Measurements from ENCODE around the gene TSACC.

- TF ChIP-seq ZBTB43 (CRISPR knock-in tag; IDR thresholded peaks at IDR 0.05) = no peak
- no peak for TF ChIP-seq MAFK (IDR thresholded peaks at IDR 0.05; ENCODE audit: low read length)
- TF ChIP-seq MAX (CRISPR knock-in tag; IDR thresholded peaks at IDR 0.05) = no peak
- TF ChIP-seq ZBTB5 (IDR thresholded peaks at IDR 0.05) = no peak
- TF ChIP-seq CTCF (IDR thresholded peaks at IDR 0.05 in 2 of 3, conservative IDR thresholded peaks at IDR 0.05 in 1 of 3; ENCODE audit: insufficient read depth in 2 of 3, low read depth in 1 of 3, low read length in 3 of 3) = no peak
- no peak for TF ChIP-seq EZH2 (IDR thresholded peaks at IDR 0.05; ENCODE audit: borderline replicate concordance, low read depth, low read length)
- no peak for TF ChIP-seq NFE2L1 (tag; IDR thresholded peaks at IDR 0.05; ENCODE audit: borderline replicate concordance, low read depth)
- TF ChIP-seq PHB2 (IDR thresholded peaks at IDR 0.05; ENCODE audit: low read depth) = no peak
- no peak for TF ChIP-seq FOXA1 (IDR thresholded peaks at IDR 0.05; ENCODE audit: borderline replicate concordance)
These were observed 55.8 kb downstream of the TSACC start for GRCh38 chr1:156394082-156394481.

Measured in K562 (cell line).